HG02970 (cell line): ENCODE data around the gene GARIN1A.
"Not testable (repeated sequence)": the region's sequence is repeated elsewhere in the genome, so short reads cannot be mapped to it uniquely, and the experiment has no call there.

Experiments
- ATAC-seq: cut with Tn5 transposase; IDR thresholded peaks from one replicate; pipeline ENCODE4 v1.9.1; 2021; ENCODE audit warnings: mild to moderate bottlenecking, moderate library complexity, moderate number of reproducible peaks; ENCODE audit not compliant: unreplicated experiment, low FRiP score

GARIN1A gene

DNA sequence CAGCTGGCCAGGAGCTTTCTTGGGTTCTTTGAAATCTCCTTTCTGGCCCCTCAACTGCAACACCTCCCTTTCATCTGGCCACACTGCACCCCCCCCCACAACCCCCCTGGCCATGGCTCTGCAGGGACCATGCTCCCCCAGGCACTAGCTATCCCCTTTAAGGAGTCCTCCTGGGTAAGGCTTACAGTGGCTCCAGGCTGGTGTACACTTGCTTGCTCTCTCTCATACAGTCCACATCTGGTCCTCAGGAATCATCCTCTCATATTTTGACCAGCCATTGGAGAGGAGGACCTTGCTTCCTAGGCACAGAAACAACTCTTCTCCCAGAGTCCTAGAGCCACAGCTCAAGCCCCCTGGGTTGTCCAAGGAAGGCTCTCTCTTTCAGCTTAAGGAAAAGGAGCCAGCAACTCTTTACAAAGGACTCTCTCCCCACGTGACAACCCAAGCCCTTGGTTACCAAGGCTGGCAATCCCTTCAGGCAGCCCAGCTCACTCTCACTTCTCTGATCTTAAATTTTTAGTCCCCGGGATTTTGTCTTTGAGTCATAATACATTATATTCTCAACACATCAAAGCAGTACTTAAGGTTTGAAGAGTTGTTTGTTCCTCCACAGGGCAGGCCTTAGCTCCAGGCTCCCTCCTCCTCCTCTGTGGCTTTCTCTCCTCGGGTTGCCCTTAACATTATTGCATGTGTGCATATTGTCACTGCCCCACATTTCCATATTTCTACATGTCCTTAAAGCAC, 9.9 kb downstream of the GARIN1A start:
- ATAC-seq: no peak

DNA sequence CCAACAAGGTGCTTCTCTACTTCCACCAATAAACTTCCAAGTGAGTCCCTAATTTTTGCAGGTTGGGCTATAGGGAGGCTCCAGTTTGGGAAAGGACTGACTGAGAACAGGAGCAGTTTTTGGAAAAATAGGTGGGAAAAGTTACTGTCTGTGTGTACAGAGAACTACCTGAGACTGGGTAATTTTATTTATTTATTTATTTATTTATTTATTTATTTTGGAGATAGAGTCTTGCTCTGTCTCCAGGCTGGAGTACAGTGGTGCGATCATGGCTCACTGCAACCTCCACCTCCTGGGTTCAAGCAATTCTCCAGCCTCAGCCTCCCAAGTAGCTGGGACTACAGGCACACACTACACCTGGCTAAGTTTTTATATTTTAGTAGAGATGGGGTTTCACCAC, 11.2 kb downstream of the GARIN1A start:
- not testable (repeated sequence) for ATAC-seq

DNA sequence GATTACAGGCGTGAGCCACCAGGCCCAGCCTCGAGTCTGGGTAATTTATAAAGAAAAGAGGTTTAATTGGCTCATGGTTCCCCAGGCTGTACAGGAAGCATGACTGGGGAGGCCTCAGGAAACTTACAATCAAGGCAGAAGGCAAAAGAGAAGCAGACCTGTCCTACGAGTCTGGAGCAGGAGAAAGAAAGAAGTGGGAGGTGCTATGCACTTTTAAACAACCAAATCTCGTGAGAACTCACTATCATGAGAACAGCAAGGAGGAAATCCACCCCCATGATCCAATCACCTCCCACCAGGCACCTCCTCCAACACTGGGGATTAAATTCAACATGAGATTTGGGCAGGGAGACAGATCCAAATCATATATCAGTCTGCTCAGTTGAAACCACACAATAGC, 11.6 kb downstream of the GARIN1A start:
- not testable (repeated sequence) for ATAC-seq

DNA sequence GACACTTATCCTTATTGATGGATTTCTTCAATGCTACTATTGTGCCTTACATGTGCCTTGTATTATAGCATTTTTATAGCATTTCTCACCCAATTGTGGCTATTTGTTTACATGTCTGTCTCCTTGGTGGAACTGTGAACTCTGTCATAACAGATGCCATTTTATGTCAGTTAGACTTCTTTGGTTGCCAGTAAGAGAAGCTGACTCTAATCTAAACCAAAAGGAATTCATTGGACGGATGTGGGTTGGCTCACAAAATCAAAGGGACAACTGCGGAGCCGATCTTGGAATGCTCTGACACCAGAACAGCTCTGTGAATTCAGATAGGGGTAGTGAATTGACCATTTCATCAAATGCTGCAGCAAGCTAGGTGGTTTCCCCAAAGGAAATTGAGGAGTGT, 15.0 kb downstream of the GARIN1A start:
- no peak for ATAC-seq

DNA sequence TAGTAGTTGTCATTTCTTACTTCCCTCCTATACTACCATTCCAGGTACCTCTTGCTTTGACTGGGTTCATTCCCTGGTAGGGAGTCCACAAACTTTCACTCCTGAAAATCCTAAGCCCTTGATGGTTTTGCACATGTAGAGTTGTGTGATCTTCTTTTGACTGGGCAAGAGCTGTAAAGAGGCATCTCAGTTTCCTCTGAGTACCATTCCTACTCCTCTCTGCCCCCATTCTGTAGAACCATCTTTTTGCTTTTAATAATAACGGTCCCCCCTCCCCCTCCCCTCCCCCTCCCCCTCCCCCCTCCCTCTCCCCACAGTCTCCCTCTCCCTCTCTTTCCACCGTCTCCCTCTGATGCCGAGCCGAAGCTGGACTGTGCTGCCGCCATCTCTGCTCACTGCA, 16.4 kb downstream of the GARIN1A start:
- no peak for ATAC-seq

DNA sequence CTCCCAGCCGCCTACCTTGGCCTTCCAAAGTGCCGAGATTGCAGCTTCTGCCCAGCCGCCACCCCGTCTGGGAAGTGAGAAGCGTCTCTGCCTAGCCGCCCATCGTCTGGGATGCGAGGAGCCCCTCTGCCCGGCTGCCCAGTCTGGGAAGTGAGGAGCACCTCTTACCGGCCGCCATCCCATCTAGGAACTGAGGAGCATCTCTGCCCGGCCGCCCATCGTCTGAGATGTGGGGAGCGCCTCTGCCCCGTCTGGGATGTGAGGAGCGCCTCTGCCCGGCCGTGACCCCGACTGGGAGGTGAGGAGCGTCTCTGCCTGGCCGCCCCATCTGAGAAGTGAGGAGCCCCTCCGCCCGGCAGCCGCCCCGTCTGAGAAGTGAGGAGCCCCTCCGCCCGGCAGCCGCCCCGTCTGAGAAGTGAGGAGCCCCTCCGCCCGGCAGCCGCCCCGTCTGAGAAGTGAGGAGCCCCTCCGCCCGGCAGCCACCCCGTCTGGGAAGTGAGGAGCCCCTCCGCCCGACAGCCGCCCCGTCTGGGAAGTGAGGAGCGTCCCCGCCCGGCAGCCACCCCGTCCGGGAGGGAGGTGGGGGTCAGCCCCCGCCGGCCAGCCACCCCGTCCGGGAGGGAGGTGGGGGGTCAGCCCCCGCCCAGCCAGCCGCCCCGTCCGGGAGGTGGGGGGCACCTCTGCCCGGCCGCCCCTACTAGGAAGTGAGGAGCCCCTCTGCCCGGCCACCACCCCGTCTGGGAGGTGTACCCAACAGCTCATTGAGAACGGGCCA, 17.3 kb downstream of the GARIN1A start:
- ATAC-seq: not testable (repeated sequence)

DNA sequence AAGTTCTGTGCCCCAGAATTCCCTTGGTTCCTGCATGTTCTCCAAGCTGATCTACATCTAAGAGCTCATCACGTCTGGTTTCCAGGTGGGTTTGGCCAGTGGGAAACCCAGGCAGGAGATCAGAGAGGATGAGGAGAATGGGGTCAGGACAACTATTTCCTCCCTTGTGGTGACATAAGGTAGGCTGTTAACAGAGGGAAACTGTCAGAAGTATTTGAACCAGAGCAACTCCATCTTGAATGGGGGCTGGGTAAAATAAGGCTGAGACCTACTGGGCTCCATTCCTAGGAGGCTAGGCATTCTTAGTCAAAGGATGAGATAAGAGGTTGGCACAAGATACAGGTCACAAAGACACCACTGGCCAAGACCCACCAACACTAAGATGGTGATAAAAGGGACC, 19.1 kb downstream of the GARIN1A start:
- no peak for ATAC-seq

DNA sequence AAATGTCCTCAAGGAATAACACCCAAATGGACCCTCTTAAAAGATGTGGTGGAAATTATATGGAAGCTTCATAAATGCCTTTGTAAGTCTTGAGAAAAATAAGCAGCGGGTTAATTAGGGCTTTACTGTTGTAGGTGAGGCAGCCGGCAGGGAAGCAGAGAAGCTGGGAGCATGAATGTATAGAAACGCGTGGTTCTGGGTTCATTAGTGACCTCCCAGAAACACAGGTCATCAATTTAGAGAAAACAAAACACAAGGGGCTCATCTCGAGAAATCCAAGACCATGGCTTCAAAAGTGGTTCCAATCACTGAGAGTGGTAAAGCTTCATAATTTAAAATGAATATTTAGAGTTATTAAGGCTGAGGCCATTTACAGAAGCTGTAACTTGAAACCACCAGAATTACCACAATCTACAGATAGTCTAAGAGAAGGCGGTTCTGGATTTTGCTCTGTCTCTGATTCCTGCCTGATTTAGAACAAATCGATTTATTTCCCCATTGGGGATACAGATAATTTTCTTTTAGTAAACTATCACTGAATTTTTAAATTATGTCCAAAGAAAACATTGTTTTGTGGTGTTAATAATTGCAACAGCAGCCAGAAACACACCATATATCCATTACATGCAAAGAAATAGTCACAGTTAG, 20.7 kb downstream of the GARIN1A start:
- no peak for ATAC-seq

DNA sequence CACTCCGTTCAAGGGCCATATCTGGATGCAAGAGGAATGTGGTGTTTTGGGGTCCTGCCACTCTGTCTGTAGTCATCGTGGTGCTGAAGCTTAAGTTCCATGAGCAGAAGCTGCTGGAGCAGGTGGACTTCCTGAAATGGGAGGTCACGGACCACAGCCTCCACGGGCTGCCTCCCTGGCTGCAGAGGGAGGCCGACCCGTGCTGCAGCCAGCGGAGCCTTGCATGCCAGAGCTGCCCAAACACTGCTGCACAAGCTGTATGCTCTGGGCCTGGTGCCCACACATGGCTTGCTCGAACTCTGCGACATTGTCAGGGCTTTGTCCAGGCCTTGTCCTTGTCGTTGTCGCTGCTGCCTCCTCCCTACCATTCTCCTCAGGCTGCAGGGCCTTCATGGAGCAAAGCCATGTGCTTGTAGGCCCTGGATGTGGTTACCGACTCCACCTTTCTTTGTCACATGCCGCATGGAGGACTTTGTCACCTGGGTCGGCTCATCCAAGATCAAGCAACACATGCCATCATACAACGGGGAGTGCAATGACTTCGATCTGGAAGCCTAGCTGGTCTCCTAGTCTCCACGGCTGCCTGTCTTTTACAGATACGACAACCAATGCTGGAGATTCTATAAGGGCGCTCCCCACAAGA, 21.4 kb downstream of the GARIN1A start:
- no peak for ATAC-seq

DNA sequence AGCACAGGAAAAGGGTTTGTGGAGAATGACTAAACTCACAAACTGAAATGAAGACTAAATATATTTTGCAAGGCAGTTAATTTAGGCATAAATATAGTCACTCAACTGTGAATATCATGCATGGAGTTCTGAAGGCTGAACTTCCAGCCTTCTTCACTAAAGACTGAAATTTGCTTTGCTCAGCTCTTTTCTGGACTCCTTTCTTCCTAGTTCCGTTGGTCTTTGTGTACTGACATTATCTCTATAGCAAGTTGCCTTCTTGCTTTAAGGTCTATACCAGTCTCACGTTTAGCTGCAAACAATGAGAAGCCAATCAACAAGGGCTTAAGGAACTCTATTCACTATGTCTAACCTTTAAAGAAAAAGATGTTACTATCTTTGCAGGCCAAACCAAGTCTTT, 22.6 kb downstream of the GARIN1A start:
- ATAC-seq: no peak

DNA sequence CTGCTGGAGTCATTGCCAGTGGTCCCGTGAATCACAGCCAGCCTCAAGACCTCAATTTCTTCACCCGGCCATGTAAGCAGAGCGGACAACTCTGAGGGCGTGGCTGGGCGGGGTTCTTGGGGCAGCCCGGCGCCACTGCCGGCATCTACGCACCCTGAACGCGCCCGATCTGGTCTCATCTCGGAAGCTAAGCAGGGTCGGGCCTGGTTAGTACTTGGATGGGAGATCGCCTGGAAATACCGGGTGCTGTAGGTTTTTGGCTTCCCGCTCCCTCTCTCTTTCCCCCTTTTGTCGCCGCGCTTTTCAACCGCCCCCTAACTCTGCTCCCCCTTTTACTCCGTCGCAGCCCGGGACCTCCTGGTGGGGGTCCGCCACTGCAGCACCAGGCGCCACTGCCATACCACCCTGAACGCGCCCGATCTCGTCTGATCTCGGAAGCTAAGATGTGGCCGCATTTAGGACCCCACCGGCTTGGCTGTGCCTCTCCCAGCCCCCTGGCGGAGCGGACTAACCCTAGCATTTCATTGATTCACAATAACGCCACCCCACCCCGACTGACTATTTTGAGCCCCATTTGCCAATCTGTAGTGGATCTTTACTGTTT, 25.3 kb downstream of the GARIN1A start:
- ATAC-seq: no peak

DNA sequence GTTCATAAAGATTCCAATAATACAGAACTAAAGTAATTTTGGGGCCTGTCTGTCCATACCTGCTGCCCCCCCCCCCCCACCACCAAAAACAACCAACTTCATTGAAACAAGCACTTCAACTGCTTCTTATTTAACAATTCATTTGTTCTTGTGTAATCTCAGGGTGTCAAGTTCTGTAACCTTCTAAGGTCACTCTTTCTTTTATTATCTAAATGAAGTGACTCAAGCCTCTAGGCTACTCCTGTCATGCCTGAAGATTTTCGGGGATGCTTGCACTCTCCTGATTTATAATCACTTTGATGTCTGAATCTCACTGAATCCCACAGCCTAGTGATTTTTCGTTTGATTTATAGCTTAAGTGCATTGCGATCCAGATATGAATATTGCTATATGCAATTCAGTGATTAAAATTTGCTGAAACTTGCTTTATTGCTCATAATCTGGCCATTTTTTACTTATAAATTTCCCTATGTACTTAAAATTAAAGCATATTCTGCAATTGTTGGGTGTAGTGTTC, 27.2 kb downstream of the GARIN1A start:
- ATAC-seq: no peak

DNA sequence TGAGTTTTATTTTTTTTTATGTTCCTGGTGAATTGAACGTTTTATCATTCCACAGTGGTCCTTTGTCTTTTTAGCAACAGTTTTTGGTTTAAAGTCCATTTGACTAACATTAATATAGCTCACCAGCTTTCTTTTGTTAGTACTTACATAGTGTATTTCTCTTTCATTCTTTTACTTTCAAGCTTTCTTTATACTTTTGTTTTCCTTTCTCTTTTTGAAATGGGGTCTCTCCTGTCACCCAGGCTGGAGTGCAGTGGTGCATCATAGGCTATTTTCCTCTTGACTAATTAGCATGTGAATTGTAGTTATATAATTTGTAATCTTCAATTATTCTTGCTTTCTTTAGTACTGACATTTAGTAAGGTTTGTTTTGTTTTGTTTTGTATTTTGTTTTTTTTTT, 27.8 kb downstream of the GARIN1A start:
- ATAC-seq: no peak

DNA sequence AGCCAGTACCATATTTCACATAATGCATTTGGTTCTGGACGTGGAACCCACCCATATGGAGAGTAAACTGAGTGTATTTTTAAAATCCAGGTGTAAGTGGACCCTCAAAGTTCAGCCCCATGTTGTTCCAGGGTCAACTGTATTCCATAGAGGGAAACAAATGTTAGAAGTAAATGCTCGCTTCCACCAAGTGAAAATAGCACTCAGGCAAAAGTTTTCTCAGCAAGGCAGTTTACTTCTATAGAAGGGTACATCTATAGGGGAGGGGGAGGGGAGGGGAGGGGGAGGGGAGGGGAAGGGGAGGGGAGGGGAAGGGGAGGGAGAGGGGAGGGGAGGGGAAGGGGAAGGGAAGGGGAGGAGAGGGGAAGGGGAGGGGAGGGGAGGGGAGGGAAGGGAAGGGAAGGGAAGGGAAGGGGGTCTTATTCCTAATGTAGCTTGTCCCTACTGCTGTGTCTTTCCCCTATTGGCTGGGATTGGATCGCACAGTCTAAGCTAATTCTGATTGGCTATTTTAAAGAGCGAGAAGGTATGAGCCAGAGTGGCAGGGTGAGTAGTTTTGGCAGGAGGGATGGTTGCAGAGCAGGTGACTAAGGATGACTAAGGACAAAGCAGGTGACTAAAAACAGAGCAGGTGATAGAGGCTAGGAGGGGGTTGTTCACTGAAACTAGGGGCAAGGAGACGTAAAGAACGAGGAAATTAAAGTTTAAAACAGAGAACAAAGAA, 29.1 kb downstream of the GARIN1A start:
- no peak for ATAC-seq

DNA sequence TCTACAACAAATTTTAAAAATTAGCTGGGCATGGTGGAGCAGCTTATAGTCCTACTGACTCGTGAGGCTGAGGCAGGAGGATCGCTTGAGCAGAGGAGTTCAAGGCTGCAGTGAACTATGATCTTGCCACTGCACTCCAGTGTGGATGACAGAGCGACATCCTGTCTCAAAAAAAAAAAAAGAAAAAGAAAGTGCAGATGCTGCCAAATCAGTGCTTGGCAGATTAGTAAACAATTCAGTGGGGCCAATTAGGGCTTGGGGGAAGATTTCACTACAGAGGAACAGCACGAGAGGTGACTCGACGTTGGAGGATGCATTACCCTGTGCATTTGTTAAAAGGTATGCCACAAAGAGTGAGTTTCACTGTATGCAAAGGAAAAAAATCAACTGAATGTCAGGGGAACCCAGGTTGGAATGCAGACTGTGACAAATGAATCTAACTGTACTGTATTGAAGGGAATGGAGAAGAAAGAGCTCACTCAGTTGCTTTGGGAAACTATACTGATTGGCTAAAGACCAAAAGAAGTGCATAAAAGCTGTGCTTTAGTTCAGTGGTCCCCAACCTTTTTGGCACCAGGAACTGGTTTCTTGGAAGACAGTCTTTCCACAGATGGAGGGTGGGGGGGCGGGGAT, 31.6 kb downstream of the GARIN1A start:
- no peak for ATAC-seq

DNA sequence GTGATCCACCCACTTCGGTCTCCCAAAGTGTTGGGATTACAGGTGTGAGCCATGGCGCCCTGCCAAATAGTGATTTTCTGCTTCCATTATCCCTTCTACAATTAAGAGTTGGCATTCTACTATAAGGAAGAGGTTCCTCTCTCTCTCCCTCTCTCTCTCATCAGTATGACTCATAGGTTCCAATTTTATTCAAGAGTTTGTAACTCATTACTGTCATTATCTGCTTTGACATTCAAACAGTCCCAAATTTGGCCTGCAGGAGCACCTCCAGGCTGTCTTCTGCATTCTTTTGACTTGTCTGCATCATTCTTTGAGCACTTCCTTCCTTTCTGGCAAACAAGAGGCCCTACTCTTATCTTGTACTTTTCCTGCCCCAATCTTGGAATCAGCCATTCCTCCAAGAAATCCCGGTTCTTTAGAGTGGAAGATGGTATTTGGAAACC, 33.8 kb downstream of the GARIN1A start:
- no peak for ATAC-seq

DNA sequence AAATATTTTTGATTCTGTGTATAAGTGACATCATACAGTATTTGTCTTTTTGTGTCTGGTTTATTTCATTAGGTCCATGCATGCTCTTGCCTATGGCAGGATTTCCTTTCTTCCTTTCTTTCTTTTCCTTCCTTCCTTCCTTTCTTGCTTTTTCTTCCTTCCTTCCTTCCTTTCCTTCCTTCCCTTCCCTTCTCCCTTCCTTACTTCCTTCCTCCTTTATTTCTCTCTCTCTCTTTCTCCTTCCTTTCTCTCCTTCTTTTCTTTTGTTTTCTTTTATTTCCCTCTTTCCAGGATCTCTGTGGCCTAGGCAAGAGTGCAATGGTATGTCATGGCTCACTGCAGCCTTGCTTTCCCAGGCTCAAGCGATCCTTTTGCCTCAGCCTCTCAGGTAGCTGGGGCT, 35.7 kb downstream of the GARIN1A start:
- ATAC-seq: no peak

DNA sequence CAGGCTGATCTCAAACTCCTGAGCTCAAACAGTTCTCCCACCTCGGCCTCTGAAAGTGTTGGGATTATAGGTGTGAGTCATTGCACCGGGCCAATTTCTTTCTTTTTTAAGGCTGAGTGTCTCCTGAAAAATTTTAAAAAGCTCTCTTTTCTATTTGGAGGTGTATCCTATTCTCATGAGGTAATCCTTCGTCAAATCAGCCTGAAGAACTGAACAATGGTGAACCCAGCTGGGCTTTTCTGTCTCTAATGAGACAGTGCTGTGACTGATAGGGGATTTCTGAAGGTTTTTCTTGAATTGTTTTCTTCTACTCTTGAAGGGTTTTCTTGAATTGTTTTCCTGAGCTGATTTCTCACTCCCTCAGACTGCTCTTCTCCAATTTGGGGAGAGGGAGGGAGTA, 36.1 kb downstream of the GARIN1A start:
- ATAC-seq: no peak

DNA sequence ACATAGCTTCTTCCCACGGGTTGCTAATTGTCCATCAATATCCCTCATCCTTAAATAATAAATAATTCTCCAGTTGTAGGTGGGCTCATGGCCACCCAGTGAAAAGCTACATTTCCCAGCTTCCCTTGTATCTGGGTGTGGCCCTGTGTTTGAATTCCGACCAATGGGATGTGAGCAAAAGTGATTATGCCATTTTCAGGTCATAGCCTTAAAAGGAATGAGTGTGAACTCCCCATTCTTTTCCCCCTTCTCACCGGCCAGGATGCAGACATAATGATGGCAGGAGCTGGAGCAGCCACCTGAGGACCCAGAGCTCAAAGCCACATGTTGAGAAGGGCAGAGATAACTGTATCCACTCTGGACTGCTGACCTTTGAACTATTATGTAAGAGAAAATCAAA, 36.7 kb downstream of the GARIN1A start:
- no peak for ATAC-seq
